BLaER1 (cell line): ENCODE results near the gene BTLA.
"Not testable (repeated sequence)": the region's sequence is repeated elsewhere in the genome, so short reads cannot be mapped to it uniquely, and the experiment has no call there.

Experiments used
- H3K27ac ChIP-seq: shearing (Covaris generic); formaldehyde crosslinking; 2 replicates; pipeline ENCODE4 v1.8.1; 2022
- H3K27me3 ChIP-seq: shearing (Covaris generic); formaldehyde crosslinking; 2 replicates; pipeline ENCODE4 v1.8.1; 2022
- H3K36me3 ChIP-seq: shearing (Covaris generic); formaldehyde crosslinking; 2 replicates; pipeline ENCODE4 v1.8.1; 2022
- H3K4me1 ChIP-seq: shearing (Covaris generic); formaldehyde crosslinking; 2 replicates; pipeline ENCODE4 v1.8.1; 2022
- H3K4me2 ChIP-seq: shearing (Covaris generic); formaldehyde crosslinking; 2 replicates; pipeline ENCODE4 v1.8.1; 2022
- H3K4me3 ChIP-seq: shearing (Covaris generic); formaldehyde crosslinking; 2 replicates; pipeline ENCODE4 v1.8.1; 2022
- H3K9ac ChIP-seq: shearing (Covaris generic); formaldehyde crosslinking; 2 replicates; pipeline ENCODE4 v1.8.1; 2022
- H3K9me3 ChIP-seq: shearing (Covaris generic); formaldehyde crosslinking; 2 replicates; pipeline ENCODE4 v1.8.1; 2022
- H4K20me1 ChIP-seq: shearing (Covaris generic); formaldehyde crosslinking; 2 replicates; pipeline ENCODE4 v1.8.1; 2022
- Cebpa-rat ChIP-seq: shearing (Covaris generic); IDR thresholded peaks from 2 replicates; pipeline ENCODE4 v1.8.1; 2022

The BTLA gene

GRCh38 chr3:112472691-112473090 lies 26.6 kb downstream of the BTLA start:
- Histone ChIP-seq H3K27me3 (no peaks in the 10 kb centered on the region), H3K4me2 (peak overlapping the region; percentile 48), H3K9me3 (no peaks in the 10 kb centered on the region), H4K20me1 (no peaks in the 10 kb centered on the region), H3K4me1 (peaks cover 38% of the 10 kb centered on the region), H3K4me3 (no peak overlapping the region), H3K27ac (peak overlapping the region; percentile 61), H3K36me3 (no peaks in the 10 kb centered on the region), H3K9ac (no peak overlapping the region)
- no peak for TF ChIP-seq Cebpa-rat

GRCh38 chr3:112471596-112472325 lies 27.5 kb downstream of the BTLA start:
- Histone ChIP-seq H3K4me3 (no peak overlapping the region), H3K36me3 (no peaks in the 10 kb centered on the region), H3K9ac (no peak overlapping the region), H3K27ac (no peak overlapping the region), H3K4me1 (peaks cover 43% of the 10 kb centered on the region), H3K4me2 (0 out of 2 replicates have a peak overlapping the region, but pooled peaks have one; percentile 48), H3K27me3 (no peaks in the 10 kb centered on the region), H4K20me1 (no peaks in the 10 kb centered on the region), H3K9me3 (no peaks in the 10 kb centered on the region)
- TF ChIP-seq Cebpa-rat: no peak

- Histone ChIP-seq H3K36me3 (no peaks in the 10 kb centered on the region), H3K4me3 (no peak overlapping the region), H3K9me3 (no peaks in the 10 kb centered on the region), H3K4me2 (no peak overlapping the region), H3K9ac (no peak overlapping the region), H3K27me3 (no peaks in the 10 kb centered on the region), H3K27ac (no peak overlapping the region), H4K20me1 (no peaks in the 10 kb centered on the region), H3K4me1 (peaks cover 49% of the 10 kb centered on the region)
- no peak for TF ChIP-seq Cebpa-rat
Observed at GRCh38 chr3:112470788-112471187, 28.5 kb downstream of the BTLA start.

- no peak overlapping the region for H3K9ac ChIP-seq
- H3K4me3 ChIP-seq: no peak overlapping the region
- peaks cover 60% of the 10 kb centered on the region for H3K4me1 ChIP-seq
- no peak overlapping the region for H3K4me2 ChIP-seq
- TF ChIP-seq Cebpa-rat: no peak
- H3K36me3 ChIP-seq: no peaks in the 10 kb centered on the region
- no peaks in the 10 kb centered on the region for H3K9me3 ChIP-seq
- H3K27me3 ChIP-seq: no peaks in the 10 kb centered on the region
- no peak overlapping the region for H3K27ac ChIP-seq
- no peaks in the 10 kb centered on the region for H4K20me1 ChIP-seq
Observed at GRCh38 chr3:112469671-112470070, 29.6 kb downstream of the BTLA start.

GRCh38 chr3:112467539-112467938 lies 31.7 kb downstream of the BTLA start:
- no peaks in the 10 kb centered on the region for H4K20me1 ChIP-seq
- no peak for TF ChIP-seq Cebpa-rat
- H3K4me1 ChIP-seq: peaks cover 60% of the 10 kb centered on the region
- H3K27me3 ChIP-seq: no peaks in the 10 kb centered on the region
- no peaks in the 10 kb centered on the region for H3K36me3 ChIP-seq
- H3K4me3 ChIP-seq: no peak overlapping the region
- no peak overlapping the region for H3K9ac ChIP-seq
- no peak overlapping the region for H3K27ac ChIP-seq
- peak overlapping the region; percentile 18; the same call in 1 of the 2 replicates for H3K4me2 ChIP-seq
- H3K9me3 ChIP-seq: no peaks in the 10 kb centered on the region

GRCh38 chr3:112466020-112466419 lies 33.3 kb downstream of the BTLA start:
- Histone ChIP-seq H3K4me3 (no peak overlapping the region), H3K4me2 (no peak overlapping the region), H3K9me3 (0 out of 2 replicates have a peak, but pooled peaks cover 6% of the 10 kb centered on the region), H3K36me3 (no peaks in the 10 kb centered on the region), H3K4me1 (peaks cover 53% of the 10 kb centered on the region), H3K27me3 (no peaks in the 10 kb centered on the region), H4K20me1 (no peaks in the 10 kb centered on the region), H3K27ac (no peak overlapping the region), H3K9ac (no peak overlapping the region)
- TF ChIP-seq Cebpa-rat: no peak

GRCh38 chr3:112464264-112464663 lies 35.0 kb downstream of the BTLA start:
- Histone ChIP-seq H3K27ac (peak overlapping the region; percentile 62), H3K4me3 (peak overlapping the region; percentile 23; the same call in 1 of the 2 replicates), H3K27me3 (no peaks in the 10 kb centered on the region), H3K4me1 (peaks cover 65% of the 10 kb centered on the region), H4K20me1 (no peaks in the 10 kb centered on the region), H3K4me2 (peak overlapping the region; percentile 81), H3K9ac (no peak overlapping the region), H3K36me3 (no peaks in the 10 kb centered on the region), H3K9me3 (0 out of 2 replicates have a peak, but pooled peaks cover 6% of the 10 kb centered on the region)
- TF ChIP-seq Cebpa-rat: no peak

GRCh38 chr3:112463250-112463649 lies 36.0 kb downstream of the BTLA start:
- no peak overlapping the region for H3K9ac ChIP-seq
- no peak overlapping the region for H3K4me3 ChIP-seq
- H3K27ac ChIP-seq: peak overlapping the region; percentile 62
- no peaks in the 10 kb centered on the region for H3K27me3 ChIP-seq
- peaks cover 65% of the 10 kb centered on the region for H3K4me1 ChIP-seq
- no peak for TF ChIP-seq Cebpa-rat
- H3K9me3 ChIP-seq: 0 out of 2 replicates have a peak, but pooled peaks cover 6% of the 10 kb centered on the region
- no peaks in the 10 kb centered on the region for H4K20me1 ChIP-seq
- H3K36me3 ChIP-seq: no peaks in the 10 kb centered on the region
- H3K4me2 ChIP-seq: peak overlapping the region; percentile 81

- not testable (repeated sequence) for H3K4me2 ChIP-seq
Observed at GRCh38 chr3:112461787-112462186, 37.5 kb downstream of the BTLA start.

GRCh38 chr3:112460519-112461195 lies 38.6 kb downstream of the BTLA start:
- Histone ChIP-seq H3K27ac (peak overlapping the region; percentile 11; the same call in 1 of the 2 replicates), H3K4me1 (peaks cover 48% of the 10 kb centered on the region), H3K27me3 (no peaks in the 10 kb centered on the region), H3K9me3 (0 out of 2 replicates have a peak, but pooled peaks cover 6% of the 10 kb centered on the region), H3K4me2 (peak overlapping the region; percentile 35), H3K4me3 (no peak overlapping the region), H3K36me3 (no peaks in the 10 kb centered on the region), H3K9ac (no peak overlapping the region), H4K20me1 (no peaks in the 10 kb centered on the region)
- TF ChIP-seq Cebpa-rat: no peak

More at GRCh38 chr3:112461787-112462186, 37.5 kb downstream of the BTLA start:
- H4K20me1 ChIP-seq, H3K27ac ChIP-seq, H3K9ac ChIP-seq, H3K27me3 ChIP-seq, H3K36me3 ChIP-seq, H3K4me3 ChIP-seq, H3K9me3 ChIP-seq: not testable (repeated sequence)
- H3K4me1 ChIP-seq: peaks cover 55% of the 10 kb centered on the region
